ENCODE results near the gene VEGFA.
A peak's percentile ranks its signal among the peaks of the same experiment; 100 is the strongest.

VEGFA gene

GRCh38 chr6:43805699-43806042 is 35.7 kb downstream of the VEGFA start:
- H3K9me3 ChIP-seq (ENCODE audit: insufficient read depth, low read depth, low read length), result no peaks in the 10 kb centered on the region
- no peaks in the 10 kb centered on the region for H3K79me2 ChIP-seq (ENCODE audit: insufficient read depth, low read length)
- H3K27me3 ChIP-seq (ENCODE audit: insufficient read depth, low read length, poor library complexity, severe bottlenecking), result no peaks in the 10 kb centered on the region
- peaks cover 21% of the 10 kb centered on the region for H3K4me1 ChIP-seq (ENCODE audit: insufficient read depth, low read length, poor library complexity, severe bottlenecking)
- H3K9ac ChIP-seq (ENCODE audit: low read depth, low read length, poor library complexity, severe bottlenecking), result no peak overlapping the region
- no peak for TF ChIP-seq CTCF (conservative IDR thresholded peaks at IDR 0.05; ENCODE audit: low read length)
- no peaks in the 10 kb centered on the region for H3K36me3 ChIP-seq (ENCODE audit: insufficient read depth, low read length)
- H4K20me1 ChIP-seq (ENCODE audit: insufficient read depth, low read length, poor library complexity, severe bottlenecking), result no peaks in the 10 kb centered on the region
- H3K9me2 ChIP-seq (replicated peaks; ENCODE audit: low read depth, low read length), result no peaks in the 10 kb centered on the region
- no peak overlapping the region for H3K4me2 ChIP-seq (ENCODE audit: low read depth, low read length, poor library complexity, severe bottlenecking)
- no peak overlapping the region for H3K4me3 ChIP-seq (ENCODE audit: low read length, poor library complexity, severe bottlenecking)
- H2AFZ ChIP-seq (ENCODE audit: low read length), result no peak overlapping the region
- no peaks in the 10 kb centered on the region for H3F3A ChIP-seq (ENCODE audit: low read depth)

- TF ChIP-seq EZH2phosphoT487 (IDR thresholded peaks at IDR 0.05; ENCODE audit: borderline replicate concordance) (no peak), CTCF (conservative IDR thresholded peaks at IDR 0.05; ENCODE audit: low read length) (no peak)
- Histone ChIP-seq H3K4me3 (ENCODE audit: low read length, poor library complexity, severe bottlenecking) (no peak overlapping the region), H3K36me3 (ENCODE audit: insufficient read depth, low read length) (no peaks in the 10 kb centered on the region), H3K9me3 (ENCODE audit: insufficient read depth, low read depth, low read length) (no peaks in the 10 kb centered on the region), H4K20me1 (ENCODE audit: insufficient read depth, low read length, poor library complexity, severe bottlenecking) (no peaks in the 10 kb centered on the region), H3K4me1 (ENCODE audit: insufficient read depth, low read length, poor library complexity, severe bottlenecking) (peaks cover 21% of the 10 kb centered on the region), H3K4me2 (ENCODE audit: low read depth, low read length, poor library complexity, severe bottlenecking) (no peak overlapping the region), H3K79me2 (ENCODE audit: insufficient read depth, low read length) (no peaks in the 10 kb centered on the region), H2AFZ (ENCODE audit: low read length) (no peak overlapping the region), H3K27me3 (ENCODE audit: insufficient read depth, low read length, poor library complexity, severe bottlenecking) (no peaks in the 10 kb centered on the region), H3F3A (ENCODE audit: low read depth) (no peaks in the 10 kb centered on the region), H3K9ac (ENCODE audit: low read depth, low read length, poor library complexity, severe bottlenecking) (peak overlapping the region; percentile 15), H3K9me2 (replicated peaks; ENCODE audit: low read depth, low read length) (no peaks in the 10 kb centered on the region)
Observed at GRCh38 chr6:43806043-43806757, 36.2 kb downstream of the VEGFA start.

- Histone ChIP-seq H3K4me3 (ENCODE audit: low read length, poor library complexity, severe bottlenecking) (no peak overlapping the region), H3K4me1 (ENCODE audit: insufficient read depth, low read length, poor library complexity, severe bottlenecking) (peaks cover 21% of the 10 kb centered on the region), H3K4me2 (ENCODE audit: low read depth, low read length, poor library complexity, severe bottlenecking) (peak overlapping the region; percentile 4), H3K36me3 (ENCODE audit: insufficient read depth, low read length) (no peaks in the 10 kb centered on the region), H3K9me2 (replicated peaks; ENCODE audit: low read depth, low read length) (no peaks in the 10 kb centered on the region), H3F3A (ENCODE audit: low read depth) (no peaks in the 10 kb centered on the region), H4K20me1 (ENCODE audit: insufficient read depth, low read length, poor library complexity, severe bottlenecking) (no peaks in the 10 kb centered on the region), H3K9me3 (ENCODE audit: insufficient read depth, low read depth, low read length) (no peaks in the 10 kb centered on the region), H2AFZ (ENCODE audit: low read length) (no peak overlapping the region), H3K79me2 (ENCODE audit: insufficient read depth, low read length) (no peaks in the 10 kb centered on the region), H3K9ac (ENCODE audit: low read depth, low read length, poor library complexity, severe bottlenecking) (peak overlapping the region; percentile 15), H3K27me3 (ENCODE audit: insufficient read depth, low read length, poor library complexity, severe bottlenecking) (no peaks in the 10 kb centered on the region)
- TF ChIP-seq EZH2phosphoT487 (IDR thresholded peaks at IDR 0.05; ENCODE audit: borderline replicate concordance), result no peak
- no peak for TF ChIP-seq CTCF (conservative IDR thresholded peaks at IDR 0.05; ENCODE audit: low read length)
Observed at GRCh38 chr6:43806758-43807227, 36.8 kb downstream of the VEGFA start.

All from Loucy (cell line).